ENCODE data around the gene SLC6A4.

The SLC6A4 gene

DNA sequence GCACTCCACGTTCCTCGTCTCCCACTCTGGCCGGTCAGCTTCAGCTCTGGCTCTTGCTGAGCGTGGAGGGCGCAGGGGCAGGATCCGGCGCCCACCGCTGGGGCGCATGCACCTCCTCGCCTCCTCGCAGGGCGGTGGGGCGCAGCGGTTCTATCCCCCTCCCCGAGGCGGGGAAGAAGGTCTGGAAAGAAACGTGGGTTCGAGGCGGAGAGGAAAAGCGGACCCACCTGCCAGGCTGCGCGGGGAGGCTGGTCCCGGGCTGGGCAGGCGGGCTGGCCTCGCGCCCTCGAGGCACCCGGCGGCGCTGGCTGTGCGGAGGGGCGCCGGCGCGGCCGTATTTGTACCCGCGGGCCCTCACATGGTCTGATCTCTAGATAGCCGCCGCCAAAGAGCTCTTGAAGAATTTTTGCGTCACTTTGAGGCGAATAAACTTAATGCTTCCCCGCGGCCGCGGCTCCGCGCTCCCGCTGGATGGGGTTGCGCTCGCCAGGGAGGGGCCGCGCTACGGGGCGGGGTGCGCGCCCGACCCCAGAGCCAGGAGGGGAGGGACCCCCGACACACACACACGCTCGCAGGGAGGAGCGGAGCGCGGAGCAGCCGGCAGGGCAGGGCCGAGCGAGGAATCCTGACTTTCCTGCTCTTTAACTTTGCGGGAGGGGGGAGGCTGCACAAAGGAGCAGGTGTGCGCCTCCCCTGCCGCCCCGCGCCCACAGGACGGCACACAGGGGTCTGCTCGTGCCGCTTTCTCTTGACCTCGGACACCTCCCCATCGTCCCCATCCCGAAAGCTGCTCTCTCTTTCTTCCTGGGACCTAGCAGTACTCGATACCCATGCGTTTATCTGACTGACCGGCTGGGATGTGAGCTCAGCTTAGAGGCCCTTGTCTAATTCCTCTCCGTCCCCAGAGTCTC, at the start of gene SLC6A4:
TSS of gene SLC6A4 (minus strand) at position 312 of the 911 bp plus-strand sequence. CDS start 13,739 bp downstream, outside the sequence.
- DNase-seq, result no peak

DNA sequence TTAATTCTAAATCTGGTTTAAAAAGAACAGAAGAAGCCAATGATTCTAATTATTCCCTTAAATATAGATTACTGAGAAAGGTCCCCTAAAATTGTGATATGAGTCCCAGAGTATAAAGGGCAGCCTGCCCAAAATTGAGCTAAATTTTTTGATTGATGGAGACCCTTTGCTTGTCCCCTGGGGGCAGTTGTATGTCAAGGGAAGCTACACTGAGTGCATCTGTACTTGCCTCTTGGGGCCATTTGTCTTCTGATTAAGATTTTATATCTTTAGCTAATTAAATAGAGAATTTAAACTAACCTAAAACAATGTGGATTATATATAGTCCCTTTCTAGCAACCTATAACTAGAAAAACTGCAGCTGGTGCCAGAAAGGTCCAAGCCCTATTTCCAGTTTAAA, 43.7 kb upstream of the SLC6A4 start:
- no peak for DNase-seq

GRCh38 chr17:30278032-30278431, 42.5 kb upstream of the SLC6A4 start:
- DNase-seq, result no peak

DNA sequence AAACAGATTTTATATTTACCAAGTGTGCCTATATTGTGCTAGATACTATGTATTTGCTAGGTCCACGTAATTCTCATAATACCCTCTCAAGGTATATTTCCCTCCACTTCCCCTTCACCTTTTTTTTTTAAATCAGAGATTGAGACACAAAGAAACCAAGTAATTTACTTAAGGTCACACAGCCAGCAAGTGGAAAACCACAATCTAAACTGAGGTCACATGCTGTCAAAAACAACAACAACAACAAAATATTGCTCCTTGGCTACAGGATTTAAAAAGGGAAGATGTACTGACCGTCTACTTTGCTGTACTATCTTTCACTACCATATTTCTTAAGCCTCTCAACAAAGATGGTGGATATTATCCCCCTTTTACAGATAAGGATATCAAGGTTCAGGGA, 40.4 kb upstream of the SLC6A4 start:
- no peak for DNase-seq

- no peak for DNase-seq
These were observed 39.4 kb upstream of the SLC6A4 start for GRCh38 chr17:30274887-30275286.

DNA sequence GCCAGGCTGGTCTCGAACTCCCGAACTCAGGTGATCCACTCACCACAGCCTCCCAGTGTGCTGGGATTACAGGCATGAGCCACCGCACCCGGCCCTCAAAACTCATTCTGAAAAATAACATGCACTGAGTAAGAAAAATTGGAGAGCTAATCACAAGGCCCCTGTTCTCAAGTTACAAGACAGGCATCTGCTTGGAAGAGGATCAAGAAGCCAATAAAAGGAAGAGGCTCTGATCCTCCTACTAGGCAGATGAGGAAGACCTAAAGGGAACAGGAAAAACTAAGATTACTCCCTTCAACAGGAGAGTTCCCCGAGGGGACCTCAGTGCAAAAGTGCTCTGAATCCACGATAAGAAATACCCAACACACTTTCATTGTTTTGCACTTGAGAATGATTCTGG, 37.9 kb upstream of the SLC6A4 start:
- DNase-seq, result no peak

DNA sequence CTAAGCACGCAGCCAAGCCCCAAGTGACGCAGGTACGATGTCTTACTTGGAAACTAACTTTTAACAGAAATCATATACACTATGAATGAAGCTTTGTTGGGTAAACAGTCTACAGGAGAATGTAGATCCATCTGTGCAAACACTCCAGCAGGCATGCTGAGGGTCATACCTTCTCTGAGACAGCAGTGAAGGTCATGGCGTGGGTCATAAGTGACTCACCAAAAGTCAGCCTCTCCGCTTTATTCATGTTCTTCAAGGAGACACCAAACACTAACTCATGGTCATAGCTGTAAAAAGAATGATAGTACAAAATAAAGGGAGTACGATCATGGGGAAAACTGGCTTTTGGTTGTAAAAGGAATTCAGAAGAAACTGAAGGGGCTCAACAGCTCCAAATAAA, 35.6 kb upstream of the SLC6A4 start:
- DNase-seq, result no peak

DNA sequence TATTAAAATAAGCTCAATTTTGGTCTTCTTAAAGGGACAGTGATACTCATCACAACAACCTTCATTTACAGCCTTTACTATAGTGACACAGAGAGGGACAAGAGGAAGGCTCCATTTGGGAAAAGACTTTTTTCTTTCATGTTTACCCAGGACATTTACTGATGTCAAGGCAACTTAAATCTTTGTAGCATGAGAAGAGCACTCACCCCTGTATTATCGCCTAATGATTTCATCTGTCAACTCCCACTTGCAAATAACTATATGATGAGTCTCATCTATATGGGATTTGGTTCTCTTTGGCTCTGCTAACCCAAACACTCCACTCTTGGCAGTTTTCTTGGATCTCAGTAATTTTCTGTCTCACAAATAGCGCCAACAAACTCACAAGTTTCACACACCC, 32.1 kb upstream of the SLC6A4 start:
- no peak for DNase-seq

DNA sequence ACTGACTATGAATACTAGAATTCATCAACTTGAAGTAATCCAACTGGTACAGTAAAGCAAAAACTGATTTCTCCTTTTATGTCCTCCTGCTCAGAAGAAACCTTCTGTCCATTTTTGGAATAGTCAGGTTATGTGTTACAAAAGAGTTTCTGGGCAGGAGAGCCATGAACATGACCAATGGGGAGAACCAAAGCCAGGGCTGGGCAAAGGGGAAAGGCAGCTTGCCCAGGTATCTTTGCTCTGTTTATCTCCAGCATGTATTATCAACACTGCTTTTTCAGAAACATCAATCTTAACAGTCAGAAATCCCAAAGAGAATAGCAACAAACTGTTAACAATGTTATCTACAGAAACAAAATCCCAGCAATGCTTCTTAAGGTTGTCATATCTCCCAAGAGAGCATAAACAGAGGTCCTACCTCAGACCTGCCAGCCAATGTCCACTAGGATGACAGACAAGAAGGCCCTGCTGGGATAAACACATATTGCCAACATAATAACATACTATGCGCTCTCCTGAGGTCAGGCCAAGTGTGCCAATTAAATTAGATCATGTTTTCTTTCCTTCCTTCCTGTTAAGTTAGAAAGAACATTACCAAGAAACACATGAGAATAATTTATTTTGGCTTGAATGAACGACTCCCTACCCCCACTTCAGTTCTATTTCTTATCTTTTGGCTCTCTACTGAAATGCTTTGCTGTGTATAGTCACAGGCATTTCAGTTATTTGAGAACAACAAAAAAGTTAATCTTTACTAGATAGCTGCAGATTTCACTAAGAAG, 28.2 kb upstream of the SLC6A4 start:
- no peak for DNase-seq

GRCh38 chr17:30256756-30257506, 21.4 kb upstream of the SLC6A4 start:
- no peak for DNase-seq

DNA sequence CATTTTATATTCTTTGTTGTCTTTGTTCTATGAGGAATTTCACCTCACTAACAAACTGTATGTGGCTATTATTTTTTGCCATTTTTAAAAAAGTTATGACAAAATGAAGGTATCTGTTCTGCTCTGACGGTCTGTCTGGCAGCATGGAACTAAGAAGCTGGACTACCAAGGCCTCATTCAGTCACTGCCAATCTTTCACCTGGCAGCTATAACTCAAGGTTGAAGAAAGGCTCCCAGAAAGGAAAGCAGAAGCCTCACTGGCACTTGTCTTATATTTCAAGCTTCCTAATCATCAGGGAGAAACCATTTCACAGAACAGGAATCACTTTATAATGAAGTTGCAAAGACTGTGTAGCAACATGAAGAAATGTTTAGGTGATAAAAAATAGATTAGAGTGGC, 18.7 kb upstream of the SLC6A4 start:
- no peak for DNase-seq

- DNase-seq, result no peak
These were observed 17.8 kb upstream of the SLC6A4 start for GRCh38 chr17:30253312-30253711.

DNA sequence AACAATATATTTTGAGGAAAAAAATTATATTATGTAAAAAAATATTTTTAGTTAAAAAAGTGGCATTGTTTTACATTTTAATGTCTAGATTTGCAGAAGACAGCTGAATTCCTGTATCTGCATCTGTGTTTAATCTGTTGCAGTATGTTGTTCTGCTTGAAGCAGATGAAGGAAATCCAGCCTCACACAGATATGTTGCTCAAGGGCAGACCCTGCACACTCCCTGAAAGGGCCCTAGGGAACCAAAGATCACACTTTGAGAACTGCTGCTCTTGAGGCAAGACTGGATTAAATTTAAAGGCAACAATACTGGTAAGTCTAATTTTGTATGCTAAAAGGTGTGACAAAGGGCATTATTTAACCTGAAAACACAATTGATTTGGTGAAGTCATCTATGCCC, 16.4 kb upstream of the SLC6A4 start:
- no peak for DNase-seq

DNA sequence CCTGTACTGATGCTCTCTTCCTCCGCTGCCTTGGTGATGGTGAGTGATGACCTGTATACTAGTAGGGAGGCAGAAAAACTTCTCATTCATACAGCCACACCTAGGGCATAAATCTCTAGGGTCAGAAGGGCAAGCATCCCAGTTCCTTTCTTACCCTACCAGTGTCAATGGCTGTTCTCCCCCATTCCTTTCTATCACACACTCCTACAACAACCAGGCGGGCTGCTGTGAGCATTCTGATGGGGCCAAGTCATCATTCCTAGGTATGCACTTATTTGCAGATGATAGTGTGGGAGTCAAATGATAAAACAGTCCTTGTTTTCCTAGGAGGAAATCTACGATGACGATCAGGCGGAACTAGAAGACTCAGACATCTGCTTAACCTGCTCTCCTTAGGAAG, 14.0 kb upstream of the SLC6A4 start:
- no peak for DNase-seq

DNA sequence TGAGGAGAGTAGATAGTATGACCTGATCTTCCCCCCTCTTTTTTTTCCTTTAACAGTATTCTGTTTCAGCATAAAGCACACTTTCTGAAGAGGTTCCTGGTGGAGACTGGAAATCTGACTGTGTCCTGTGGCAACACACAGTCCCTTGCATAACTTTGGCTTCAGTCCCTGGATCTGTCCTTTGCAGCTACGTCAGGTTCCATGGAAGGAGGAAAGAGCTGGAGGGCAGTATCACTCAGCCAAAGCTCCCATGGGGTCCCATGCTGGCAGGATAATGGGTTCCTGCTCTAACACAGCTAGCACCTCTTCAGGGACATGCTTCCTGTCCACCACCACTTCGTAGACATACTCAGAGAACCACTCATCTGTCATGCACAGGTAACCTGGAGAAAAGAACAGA, 13.3 kb upstream of the SLC6A4 start:
- no peak for DNase-seq

GRCh38 chr17:30246460-30246859, 11.0 kb upstream of the SLC6A4 start:
- DNase-seq, result no peak

GRCh38 chr17:30244853-30245385, 9.4 kb upstream of the SLC6A4 start:
- DNase-seq, result no peak

- no peak for DNase-seq
These were observed 8.1 kb upstream of the SLC6A4 start for GRCh38 chr17:30243568-30243967.

DNA sequence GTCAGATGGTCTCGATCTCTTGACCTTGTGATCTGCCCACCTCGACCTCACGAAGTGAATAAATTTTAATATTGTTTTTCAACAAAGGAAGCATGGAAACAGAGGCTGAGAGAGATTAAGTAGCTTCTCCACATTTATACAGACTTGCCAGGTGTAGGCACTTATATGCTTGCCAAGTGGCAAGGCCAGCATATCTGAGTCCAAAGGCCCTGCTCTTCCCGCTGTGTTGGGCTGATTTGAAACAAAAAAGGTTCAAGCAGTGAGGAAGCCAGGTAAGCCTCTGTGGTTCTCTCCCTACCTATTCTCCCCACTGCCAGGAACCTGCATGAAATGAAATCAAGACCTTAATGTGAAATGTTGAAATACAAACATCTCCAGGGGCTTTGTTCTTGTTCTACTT, 7.5 kb upstream of the SLC6A4 start:
- no peak for DNase-seq

DNA sequence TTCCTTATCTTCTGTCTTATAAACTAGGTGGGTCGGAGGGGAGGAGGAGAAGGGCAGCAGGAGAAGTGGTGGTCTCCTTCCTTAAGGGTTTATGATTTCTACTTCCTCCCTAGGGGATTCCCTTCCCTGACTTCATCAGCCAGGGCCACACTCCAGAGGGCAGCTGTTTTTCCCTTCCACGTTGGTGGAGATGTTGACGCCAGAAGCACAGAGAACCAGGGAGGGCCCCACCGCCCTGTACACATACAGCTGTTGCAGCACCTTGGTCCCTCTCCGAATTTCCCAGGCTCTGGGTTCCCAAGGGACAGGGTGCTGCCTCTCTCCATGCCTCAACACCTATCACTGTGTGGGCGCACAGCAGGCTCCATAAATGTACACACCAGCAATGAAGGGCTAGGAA, 5.6 kb upstream of the SLC6A4 start:
- DNase-seq, result no peak

- DNase-seq, result no peak
These were observed 4.7 kb upstream of the SLC6A4 start for GRCh38 chr17:30240177-30240576.

GRCh38 chr17:30239089-30239462, 3.6 kb upstream of the SLC6A4 start:
- DNase-seq, result no peak

DNA sequence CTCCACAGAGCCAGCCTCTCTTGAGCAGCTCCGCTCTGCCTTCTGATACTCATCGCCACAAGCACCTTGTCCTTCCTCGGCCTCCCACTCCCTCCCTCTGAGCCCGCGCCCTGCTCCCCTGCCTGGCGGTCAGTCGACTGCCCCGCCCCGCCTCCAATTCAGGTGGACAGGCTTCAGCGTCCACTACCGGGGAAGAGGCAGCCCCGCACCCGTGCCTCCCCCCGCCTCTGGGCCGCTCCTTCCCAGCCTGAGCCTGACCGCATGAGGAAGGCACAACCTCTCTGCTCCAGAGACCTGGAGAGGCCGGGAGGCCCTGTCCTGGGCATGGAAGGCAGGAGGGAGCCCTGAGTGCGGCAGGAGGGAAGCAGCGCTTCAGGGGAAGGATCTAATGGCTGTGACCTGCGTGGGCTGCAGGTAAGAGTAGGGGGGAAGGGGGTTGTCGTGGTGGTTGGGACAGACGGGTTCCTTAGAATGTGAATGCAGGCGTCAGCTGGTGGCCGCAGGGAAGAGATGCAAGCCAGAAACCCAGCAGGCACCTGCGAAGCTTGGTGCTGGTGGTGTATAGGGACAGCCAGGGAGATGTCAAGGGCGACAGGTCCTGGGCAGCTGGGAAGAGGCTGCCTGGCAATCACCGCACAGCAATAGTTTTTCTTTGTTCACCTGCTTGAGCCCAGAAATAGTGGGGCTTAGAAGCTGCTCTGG, 3.0 kb upstream of the SLC6A4 start:
- DNase-seq, result no peak
